Measurements from ENCODE around the gene LITAF. TPM values are rescaled to one million over a fixed set of nuclear protein-coding genes. Genes with fewer than 3 reads are reported as not detected.

LITAF gene
- total and polyA plus RNA-seq, 7 experiments from 2014 or later = 126 to 563 (median 264) TPM

- Histone ChIP-seq H3K27ac (ENCODE audit: low read depth, low read length) (no peak overlapping the region), H3K4me1 (ENCODE audit: control insufficient read depth in 2 of 2, insufficient read depth in 2 of 2, low read length in 2 of 2) (peaks cover 11 to 18% of the 10 kb centered on the region in 2 donors), H3K9me3 (ENCODE audit: control insufficient read depth in 2 of 3, low read length in 3 of 3) (no peaks in the 10 kb centered on the region), H3K4me3 (ENCODE audit: low read length) (no peak overlapping the region), H3K27me3 (ENCODE audit: control insufficient read depth in 2 of 2, insufficient read depth in 2 of 2, low read length in 2 of 2) (no peaks in the 10 kb centered on the region), H3K36me3 (ENCODE audit: control insufficient read depth in 2 of 3, insufficient read depth in 3 of 3, low read length in 3 of 3) (no peaks in the 10 kb centered on the region)
- H3K4me3 Mint-ChIP-seq = peak overlapping the region in 5 of 10 donors; percentile 16 to 36 (median 33)
- no peak for DNase-seq
- peaks cover 10 to 23% (median 17%) of the 10 kb centered on the region in 7 donors for H3K4me1 Mint-ChIP-seq
- peak overlapping the region in 7 of 9 donors; percentile 6 to 94 (median 85) for H3K27ac Mint-ChIP-seq
- H3K9me3 Mint-ChIP-seq = no peaks in the 10 kb centered on the region
- CTCF ChIA-PET = interaction anchor here (0.5 to 1.0 kb wide), 4 partner anchors 9 to 52 kb away, joined by 3 to 5 read pairs (median 4); no protein-coding TSS in a partner anchor
- intact Hi-C loops (cut with micrococcal nuclease) = loop anchor here in 1 of 2 donors (10.0 kb wide), 3 partner anchors 206 to 644 kb away; partner anchors contain the start of genes CLEC16A, DEXI, SOCS1 and ZC3H7A
- POLR2A ChIA-PET = interaction anchor here (0.6 to 5.0 kb wide), 7 partner anchors 9 to 154 kb away, joined by 3 to 92 read pairs (median 4); partner anchors contain the start of gene TXNDC11
- peaks cover 0 to 10% (median 0%) of the 10 kb centered on the region in 5 donors for H3K27me3 Mint-ChIP-seq
- peaks cover 0 to 10% (median 0%) of the 10 kb centered on the region in 5 donors for H3K36me3 Mint-ChIP-seq
- ATAC-seq = no peak
Measured at GRCh38 chr16:11589198-11589550, 2.5 kb upstream of the LITAF start.

DNA sequence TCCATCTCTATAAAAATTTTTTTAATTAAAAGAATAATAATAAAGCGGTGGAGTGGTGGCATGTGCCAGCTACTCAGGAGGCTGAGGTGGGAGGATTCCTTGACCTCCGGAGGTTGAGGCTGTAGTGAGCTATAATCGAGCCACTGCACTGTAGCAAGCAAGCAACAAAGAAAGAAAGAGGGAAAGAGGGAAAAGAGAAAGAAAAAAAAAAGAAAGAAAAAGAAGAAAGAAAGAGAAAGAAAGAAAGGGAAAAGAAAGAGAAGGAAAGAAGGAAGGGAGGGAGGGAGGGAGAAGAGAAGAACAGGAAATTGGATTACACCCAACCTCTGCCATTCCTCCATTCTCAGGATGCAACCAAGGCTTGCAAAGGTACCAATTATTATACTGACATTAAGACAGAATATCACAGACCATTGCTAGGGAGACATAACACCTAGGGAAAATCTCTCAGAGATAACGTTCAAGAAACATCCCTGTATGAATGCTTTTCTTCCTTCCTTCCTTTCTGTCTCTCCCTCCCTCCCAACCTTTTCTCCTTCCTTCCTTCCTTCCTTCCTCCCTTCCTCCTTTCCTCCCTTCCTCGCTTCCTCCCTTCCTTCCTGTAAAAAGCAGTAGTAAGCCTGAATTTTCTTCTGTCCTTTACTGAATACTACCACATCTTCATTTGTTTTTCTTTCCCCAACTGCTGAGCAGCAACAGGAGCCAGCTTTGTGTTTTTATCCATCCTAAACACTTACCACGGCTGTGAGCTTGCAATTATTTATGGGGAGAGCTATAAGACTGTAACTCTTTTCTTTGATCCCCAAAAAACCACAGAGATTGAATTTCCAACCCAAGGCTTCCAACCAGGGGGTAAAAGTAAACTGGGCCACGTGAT lies 1.8 kb upstream of the LITAF start:
- Mint-ChIP-seq H3K36me3 (peaks cover 0 to 10% (median 0%) of the 10 kb centered on the region in 5 donors), H3K27ac (peak overlapping the region in 8 of 9 donors; percentile 6 to 94 (median 87)), H3K4me1 (peaks cover 15 to 30% (median 23%) of the 10 kb centered on the region in 7 donors), H3K27me3 (peaks cover 0 to 10% (median 0%) of the 10 kb centered on the region in 5 donors), H3K4me3 (peak overlapping the region in 9 of 10 donors; percentile 12 to 95 (median 51)), H3K9me3 (no peaks in the 10 kb centered on the region)
- Histone ChIP-seq H3K27ac (ENCODE audit: low read depth, low read length) (peak overlapping the region; percentile 19), H3K4me3 (ENCODE audit: low read length) (no peak overlapping the region), H3K36me3 (ENCODE audit: control insufficient read depth in 2 of 3, insufficient read depth in 3 of 3, low read length in 3 of 3) (no peaks in the 10 kb centered on the region), H3K4me1 (ENCODE audit: control insufficient read depth in 2 of 2, insufficient read depth in 2 of 2, low read length in 2 of 2) (peaks cover 17 to 23% of the 10 kb centered on the region in 2 donors), H3K9me3 (ENCODE audit: control insufficient read depth in 2 of 3, low read length in 3 of 3) (no peaks in the 10 kb centered on the region), H3K27me3 (ENCODE audit: control insufficient read depth in 2 of 2, insufficient read depth in 2 of 2, low read length in 2 of 2) (no peaks in the 10 kb centered on the region)
- CTCF ChIA-PET = interaction anchor here (0.5 to 1.5 kb wide), 4 partner anchors 9 to 52 kb away, joined by 3 to 5 read pairs (median 4); no protein-coding TSS in a partner anchor
- intact Hi-C loops (cut with micrococcal nuclease) = loop anchor here in 1 of 2 donors (10.0 kb wide), 3 partner anchors 206 to 644 kb away; partner anchors contain the start of genes CLEC16A, DEXI, SOCS1 and ZC3H7A
- no peak for DNase-seq
- POLR2A ChIA-PET = interaction anchor here (0.6 to 5.0 kb wide), 10 partner anchors 9 to 77 kb away, joined by 3 to 92 read pairs (median 4); no protein-coding TSS in a partner anchor
- ATAC-seq = no peak

- Histone ChIP-seq H3K4me3 (ENCODE audit: low read length) (peak overlapping the region; percentile 88), H3K27me3 (ENCODE audit: control insufficient read depth in 2 of 2, insufficient read depth in 2 of 2, low read length in 2 of 2) (no peaks in the 10 kb centered on the region), H3K9me3 (ENCODE audit: control insufficient read depth in 2 of 3, low read length in 3 of 3) (no peaks in the 10 kb centered on the region), H3K36me3 (ENCODE audit: control insufficient read depth in 2 of 3, insufficient read depth in 3 of 3, low read length in 3 of 3) (no peaks in the 10 kb centered on the region), H3K4me1 (ENCODE audit: control insufficient read depth in 2 of 2, insufficient read depth in 2 of 2, low read length in 2 of 2) (peaks cover 25 to 31% of the 10 kb centered on the region in 2 donors), H3K27ac (ENCODE audit: low read depth, low read length) (peak overlapping the region; percentile 94)
- ChIA-PET POLR2A (interaction anchor here (0.6 to 5.0 kb wide), 11 partner anchors 10 to 78 kb away, joined by 3 to 92 read pairs (median 4); no protein-coding TSS in a partner anchor), CTCF (interaction anchor here (1.0 to 1.5 kb wide), 3 partner anchors 10 to 52 kb away, joined by 3 to 5 read pairs (median 4); no protein-coding TSS in a partner anchor)
- Mint-ChIP-seq H3K4me3 (peak overlapping the region; percentile 77 to 95 (median 88)), H3K27ac (peak overlapping the region; percentile 90 to 95 (median 94)), H3K4me1 (peaks cover 22 to 38% (median 30%) of the 10 kb centered on the region in 7 donors), H3K9me3 (no peaks in the 10 kb centered on the region), H3K27me3 (peaks cover 0 to 10% (median 0%) of the 10 kb centered on the region in 5 donors), H3K36me3 (peaks cover 0 to 14% (median 0%) of the 10 kb centered on the region in 5 donors)
- no peak for ATAC-seq
- DNase-seq = no peak
- intact Hi-C loops (cut with micrococcal nuclease) = loop anchor here (1.0 to 10.0 kb wide), 5 partner anchors 54 to 643 kb away; partner anchors contain the start of genes CLEC16A (in 1 of the 2), DEXI (in 1 of the 2), SOCS1 (in 1 of the 2) and ZC3H7A (in 1 of the 2)
Measured at GRCh38 chr16:11587643-11588247, 1.0 kb upstream of the LITAF start.

- peaks cover 0 to 7% (median 0%) of the 10 kb centered on the region in 5 donors for H3K27me3 Mint-ChIP-seq
- Histone ChIP-seq H3K36me3 (ENCODE audit: control insufficient read depth in 2 of 3, insufficient read depth in 3 of 3, low read length in 3 of 3) (no peaks in the 10 kb centered on the region), H3K9me3 (ENCODE audit: control insufficient read depth in 2 of 3, low read length in 3 of 3) (no peaks in the 10 kb centered on the region), H3K4me3 (ENCODE audit: low read length) (peak overlapping the region; percentile 88), H3K27ac (ENCODE audit: low read depth, low read length) (peak overlapping the region; percentile 94), H3K4me1 (ENCODE audit: control insufficient read depth in 2 of 2, insufficient read depth in 2 of 2, low read length in 2 of 2) (peaks cover 36 to 43% of the 10 kb centered on the region in 2 donors), H3K27me3 (ENCODE audit: control insufficient read depth in 2 of 2, insufficient read depth in 2 of 2, low read length in 2 of 2) (no peaks in the 10 kb centered on the region)
- ATAC-seq (no peak), DNase-seq (no peak)
- intact Hi-C loops (cut with micrococcal nuclease) = loop anchor here in 1 of 2 donors (1.0 to 10.0 kb wide), 4 partner anchors 82 to 642 kb away; partner anchors contain the start of genes CLEC16A, DEXI, SNN and SOCS1
- CTCF ChIA-PET = interaction anchor here (1.1 to 2.1 kb wide), 4 partner anchors 29 to 156 kb away, joined by 3 to 6 read pairs (median 4); partner anchors contain the start of gene TXNDC11
- peaks cover 36 to 51% (median 42%) of the 10 kb centered on the region in 7 donors for H3K4me1 Mint-ChIP-seq
- H3K9me3 Mint-ChIP-seq = no peaks in the 10 kb centered on the region
- H3K27ac Mint-ChIP-seq = peak overlapping the region; percentile 87 to 99 (median 97)
- POLR2A ChIA-PET = interaction anchor here (1.0 to 5.0 kb wide), 11 partner anchors 11 to 85 kb away, joined by 3 to 92 read pairs (median 6); no protein-coding TSS in a partner anchor
- H3K4me3 Mint-ChIP-seq = peak overlapping the region; percentile 82 to 100 (median 96)
- peaks cover 0 to 14% (median 0%) of the 10 kb centered on the region in 5 donors for H3K36me3 Mint-ChIP-seq
Measured at GRCh38 chr16:11586378-11586855, 302 bp downstream of the LITAF start.

- H3K9me3 Mint-ChIP-seq = no peaks in the 10 kb centered on the region
- Histone ChIP-seq H3K36me3 (ENCODE audit: control insufficient read depth in 2 of 3, insufficient read depth in 3 of 3, low read length in 3 of 3) (no peaks in the 10 kb centered on the region), H3K4me1 (ENCODE audit: control insufficient read depth in 2 of 2, insufficient read depth in 2 of 2, low read length in 2 of 2) (peaks cover 42 to 50% of the 10 kb centered on the region in 2 donors), H3K27me3 (ENCODE audit: control insufficient read depth in 2 of 2, insufficient read depth in 2 of 2, low read length in 2 of 2) (no peaks in the 10 kb centered on the region), H3K27ac (ENCODE audit: low read depth, low read length) (peak overlapping the region; percentile 94), H3K9me3 (ENCODE audit: control insufficient read depth in 2 of 3, low read length in 3 of 3) (no peaks in the 10 kb centered on the region), H3K4me3 (ENCODE audit: low read length) (peak overlapping the region; percentile 88)
- ChIA-PET CTCF (interaction anchor here (0.6 to 2.1 kb wide), 6 partner anchors 28 to 157 kb away, joined by 3 to 6 read pairs (median 4); partner anchors contain the start of gene TXNDC11), POLR2A (interaction anchor here (1.0 to 5.0 kb wide), 10 partner anchors 10 to 86 kb away, joined by 3 to 92 read pairs (median 6); no protein-coding TSS in a partner anchor)
- intact Hi-C loops (cut with micrococcal nuclease) = loop anchor here (1.0 to 10.0 kb wide), 9 partner anchors 35 to 641 kb away; partner anchors contain the start of genes CLEC16A (in 1 of the 2), DEXI (in 1 of the 2), SNN (in 1 of the 2) and SOCS1 (in 1 of the 2)
- H3K27me3 Mint-ChIP-seq = peaks cover 0 to 7% (median 0%) of the 10 kb centered on the region in 5 donors
- peak overlapping the region; percentile 87 to 99 (median 97) for H3K27ac Mint-ChIP-seq
- ATAC-seq (no peak), DNase-seq (peak in 3 of 9 donors; percentile 37 to 46 (median 43))
- peaks cover 43 to 58% (median 49%) of the 10 kb centered on the region in 7 donors for H3K4me1 Mint-ChIP-seq
- H3K36me3 Mint-ChIP-seq = peaks cover 0 to 14% (median 4%) of the 10 kb centered on the region in 5 donors
- H3K4me3 Mint-ChIP-seq = peak overlapping the region; percentile 82 to 100 (median 96)
Measured at GRCh38 chr16:11585460-11586377, 1.0 kb downstream of the LITAF start.
